ENCODE results near the gene STX18. TPM values are rescaled to one million over a fixed set of nuclear protein-coding genes. Genes with fewer than 3 reads are reported as not detected.

The STX18 gene
- total and polyA plus RNA-seq, 2 experiments from 2014 or later, result 15.9 to 18.1 TPM

DNA sequence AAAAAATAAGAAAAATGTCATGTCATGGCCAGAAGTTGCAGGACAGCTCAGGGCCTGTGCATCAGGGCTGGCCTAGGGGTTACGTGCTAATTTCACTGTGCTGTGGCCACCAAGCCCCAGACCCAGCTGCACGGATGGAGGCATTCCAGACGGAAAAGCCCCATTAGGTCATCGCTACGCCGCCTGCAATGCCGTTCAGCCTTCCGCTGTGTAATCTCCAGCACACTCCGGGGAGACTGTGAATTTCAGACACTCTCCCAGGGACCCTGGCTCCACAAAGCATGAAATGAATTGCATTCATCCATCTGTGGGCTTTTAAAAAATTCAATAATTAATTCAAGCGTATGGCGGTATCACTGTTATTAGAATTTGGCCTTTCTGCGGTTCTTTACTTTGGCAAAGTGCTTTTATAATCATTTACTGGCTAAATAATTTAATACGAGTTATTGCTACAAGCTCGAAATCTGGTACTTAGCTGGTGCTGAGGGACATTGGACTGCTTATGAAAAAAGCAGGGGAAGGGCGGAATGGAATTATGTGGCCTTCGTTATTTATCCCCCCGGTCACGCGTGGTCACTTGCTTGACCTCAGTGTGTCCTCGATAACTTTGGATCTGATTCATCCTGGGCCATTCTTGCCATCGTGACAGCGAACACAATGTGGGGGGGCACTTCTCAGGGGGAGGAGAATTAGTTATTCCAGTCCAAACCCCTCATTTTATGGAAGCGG is 164.0 kb downstream of the STX18 start:
- Histone ChIP-seq H3K79me2 (replicated peaks; ENCODE audit: insufficient read depth) (no peaks in the 10 kb centered on the region), H3K36me3 (ENCODE audit: insufficient read depth) (no peaks in the 10 kb centered on the region), H3K9me2 (ENCODE audit: insufficient read depth) (no peaks in the 10 kb centered on the region), H3F3A (replicated peaks; ENCODE audit: low read depth) (no peaks in the 10 kb centered on the region), H2AFZ (no peak overlapping the region), H3K27me3 (ENCODE audit: insufficient read depth) (no peaks in the 10 kb centered on the region), H3K4me3 (no peak overlapping the region), H3K27ac (ENCODE audit: low read depth) (no peak overlapping the region), H3K4me2 (no peak overlapping the region), H3K4me1 (ENCODE audit: insufficient read depth) (peaks cover 17% of the 10 kb centered on the region), H4K20me1 (replicated peaks; ENCODE audit: insufficient read depth) (no peaks in the 10 kb centered on the region)
- ATAC-seq (no peak), DNase-seq (ENCODE audit: low spot score) (no peak)
- no peak overlapping the region for H3K4me3 Mint-ChIP-seq
- no peak for TF ChIP-seq REST (IDR thresholded peaks at IDR 0.05; ENCODE audit: unreplicated experiment)
- no peak for TF ChIP-seq ZNF462 (CRISPR knock-in tag; IDR thresholded peaks at IDR 0.05)
- TF ChIP-seq, protein P1, sequence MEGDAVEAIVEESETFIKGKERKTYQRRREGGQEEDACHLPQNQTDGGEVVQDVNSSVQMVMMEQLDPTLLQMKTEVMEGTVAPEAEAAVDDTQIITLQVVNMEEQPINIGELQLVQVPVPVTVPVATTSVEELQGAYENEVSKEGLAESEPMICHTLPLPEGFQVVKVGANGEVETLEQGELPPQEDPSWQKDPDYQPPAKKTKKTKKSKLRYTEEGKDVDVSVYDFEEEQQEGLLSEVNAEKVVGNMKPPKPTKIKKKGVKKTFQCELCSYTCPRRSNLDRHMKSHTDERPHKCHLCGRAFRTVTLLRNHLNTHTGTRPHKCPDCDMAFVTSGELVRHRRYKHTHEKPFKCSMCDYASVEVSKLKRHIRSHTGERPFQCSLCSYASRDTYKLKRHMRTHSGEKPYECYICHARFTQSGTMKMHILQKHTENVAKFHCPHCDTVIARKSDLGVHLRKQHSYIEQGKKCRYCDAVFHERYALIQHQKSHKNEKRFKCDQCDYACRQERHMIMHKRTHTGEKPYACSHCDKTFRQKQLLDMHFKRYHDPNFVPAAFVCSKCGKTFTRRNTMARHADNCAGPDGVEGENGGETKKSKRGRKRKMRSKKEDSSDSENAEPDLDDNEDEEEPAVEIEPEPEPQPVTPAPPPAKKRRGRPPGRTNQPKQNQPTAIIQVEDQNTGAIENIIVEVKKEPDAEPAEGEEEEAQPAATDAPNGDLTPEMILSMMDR (conservative IDR thresholded peaks at IDR 0.05; ENCODE audit: low read depth in 2 of 2), result no peak
- no peak for TF ChIP-seq EZH2 (IDR thresholded peaks at IDR 0.05; ENCODE audit: low read depth, unreplicated experiment)
- TF ChIP-seq ZNF114 (CRISPR knock-in tag; IDR thresholded peaks at IDR 0.05), result no peak
- no peak for TF ChIP-seq ZNF331 (CRISPR knock-in tag; IDR thresholded peaks at IDR 0.05; ENCODE audit: low read depth)
- no peak for TF ChIP-seq JUNB (IDR thresholded peaks at IDR 0.05; ENCODE audit: unreplicated experiment)
- TF ChIP-seq CREB1 (CRISPR knock-in tag; IDR thresholded peaks at IDR 0.05; ENCODE audit: low read depth), result no peak
- no peak for TF ChIP-seq EZH2phosphoT487 (IDR thresholded peaks at IDR 0.05; ENCODE audit: unreplicated experiment)
- TF ChIP-seq, protein P2, sequence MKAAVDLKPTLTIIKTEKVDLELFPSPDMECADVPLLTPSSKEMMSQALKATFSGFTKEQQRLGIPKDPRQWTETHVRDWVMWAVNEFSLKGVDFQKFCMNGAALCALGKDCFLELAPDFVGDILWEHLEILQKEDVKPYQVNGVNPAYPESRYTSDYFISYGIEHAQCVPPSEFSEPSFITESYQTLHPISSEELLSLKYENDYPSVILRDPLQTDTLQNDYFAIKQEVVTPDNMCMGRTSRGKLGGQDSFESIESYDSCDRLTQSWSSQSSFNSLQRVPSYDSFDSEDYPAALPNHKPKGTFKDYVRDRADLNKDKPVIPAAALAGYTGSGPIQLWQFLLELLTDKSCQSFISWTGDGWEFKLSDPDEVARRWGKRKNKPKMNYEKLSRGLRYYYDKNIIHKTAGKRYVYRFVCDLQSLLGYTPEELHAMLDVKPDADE (IDR thresholded peaks at IDR 0.05), result no peak
- no peak for TF ChIP-seq STAT1 (IDR thresholded peaks at IDR 0.05; ENCODE audit: unreplicated experiment)
- TF ChIP-seq NANOG (IDR thresholded peaks at IDR 0.05; ENCODE audit: borderline replicate concordance), result no peak
- TF ChIP-seq POLR2AphosphoS5 (IDR thresholded peaks at IDR 0.05; ENCODE audit: low read depth), result no peak
- H3K27me3 Mint-ChIP-seq (ENCODE audit: insufficient read depth, low read depth, poor library complexity), result peaks cover 5% of the 10 kb centered on the region
- H3K4me1 Mint-ChIP-seq, result peaks cover 27% of the 10 kb centered on the region
- H3K9me3 Mint-ChIP-seq, result peaks cover 6% of the 10 kb centered on the region
- H3K27ac Mint-ChIP-seq, result no peak overlapping the region; the same call in 1 of the 2 replicates
- no peaks in the 10 kb centered on the region for H3K36me3 Mint-ChIP-seq (ENCODE audit: low read depth)
